ENCODE results near the gene PROZ. TPM values are rescaled to one million over a fixed set of nuclear protein-coding genes. Genes with fewer than 3 reads are reported as not detected.
A peak's percentile ranks its signal among the peaks of the same experiment; 100 is the strongest.

Gene PROZ
- total and polyA plus RNA-seq, 9 of the 15 experiments (the other 6 are each of a cell fraction or from before 2014, with no cell fraction given) = not detected

- TF ChIP-seq MCM7 (IDR thresholded peaks at IDR 0.05) = no peak
- peak; percentile 97 for TF ChIP-seq ZNF316 (IDR thresholded peaks at IDR 0.05)
- TF ChIP-seq PKNOX1 (IDR thresholded peaks at IDR 0.05) = 0 out of 2 replicates have a peak, but pooled peaks have one; percentile 9
- TF ChIP-seq PHF8 (IDR thresholded peaks at IDR 0.05; ENCODE audit: borderline replicate concordance, low read length) = no peak
- peak; percentile 40; the same call in 1 of the 2 replicates for TF ChIP-seq ZBTB33 (CRISPR knock-in tag; IDR thresholded peaks at IDR 0.05)
- TF ChIP-seq MAFK (IDR thresholded peaks at IDR 0.05; ENCODE audit: low read length) = peak; percentile 64
- peak; percentile 95 for TF ChIP-seq C11orf30 (IDR thresholded peaks at IDR 0.05; ENCODE audit: low read depth)
- TF ChIP-seq NKRF (IDR thresholded peaks at IDR 0.05; ENCODE audit: borderline replicate concordance) = no peak
- peak; percentile 41; the same call in 1 of the 2 replicates for TF ChIP-seq MYC (IDR thresholded peaks at IDR 0.05; ENCODE audit: low read depth, low read length)
- TF ChIP-seq MYC (CRISPR knock-in tag; IDR thresholded peaks at IDR 0.05; ENCODE audit: borderline replicate concordance, low read depth) = no peak
- TF ChIP-seq EP400 (IDR thresholded peaks at IDR 0.05) = peak; percentile 60; the same call in 1 of the 2 replicates
- TF ChIP-seq MAFF (IDR thresholded peaks at IDR 0.05; ENCODE audit: low read length) = peak; percentile 14; the same call in 1 of the 2 replicates
- peak; percentile 71 for TF ChIP-seq CEBPB (tag; IDR thresholded peaks at IDR 0.05)
- TF ChIP-seq TRIM24 (IDR thresholded peaks at IDR 0.05) = peak in 1 of 2 experiments; percentile 15; a peak in 2 of 4 replicates
- peak; percentile 83 for TF ChIP-seq CEBPG (CRISPR knock-in tag; IDR thresholded peaks at IDR 0.05)
- TF ChIP-seq CEBPG (tag; conservative IDR thresholded peaks at IDR 0.05 in 1 of 2, IDR thresholded peaks at IDR 0.05 in 1 of 2) = peak; percentile 55 to 76; a peak in 3 of 4 replicates
- TF ChIP-seq CBX2 (IDR thresholded peaks at IDR 0.05; ENCODE audit: insufficient read depth, low read length, poor library complexity, severe bottlenecking) = no peak
- TF ChIP-seq NFE2 (IDR thresholded peaks at IDR 0.05; ENCODE audit: low read depth) = peak; percentile 75
- TF ChIP-seq ATF3 (IDR thresholded peaks at IDR 0.05) = peak; percentile 65; the same call in 1 of the 2 replicates
- no peak for TF ChIP-seq ATF3 (CRISPR knock-in tag; conservative IDR thresholded peaks at IDR 0.05)
Measured at GRCh38 chr13:113205428-113205931, 47.0 kb downstream of the PROZ start (continued).

All from K562 (cell line).